Transverse colon (tissue), 4 donors: Measurements from ENCODE around the gene CSNK1E. TPM values are rescaled to one million over a fixed set of nuclear protein-coding genes. Genes with fewer than 3 reads are reported as not detected.

Source experiments
- DNase-seq: peaks from one replicate; pipeline ENCODE4 v3.0.0-alpha.2; 2019
- H3K27ac ChIP-seq, 4 donors: fragments of 200-600 bp; sonication (generic); 2 replicates each; pipeline ENCODE4 v1.5.1; 2016 to 2018; ENCODE audit warnings: inconsistent platforms in 4 of 4
- H3K27me3 ChIP-seq: fragments of 200-600 bp; sonication (generic); 2 replicates; pipeline ENCODE4 v1.5.1; 2017; ENCODE audit warnings: inconsistent platforms
- H3K36me3 ChIP-seq, 4 donors: fragments of 200-600 bp; sonication (generic); 2 replicates each; pipeline ENCODE4 v1.5.1; 2017 to 2019; ENCODE audit warnings: inconsistent platforms in 4 of 4
- H3K4me1 ChIP-seq, 4 donors: fragments of 200-600 bp; sonication (generic); 2 replicates each; pipeline ENCODE4 v1.5.1; 2017 to 2020; ENCODE audit warnings: inconsistent platforms in 4 of 4
- H3K4me3 ChIP-seq, 4 donors: fragments of 200-600 bp; sonication (generic); 1 replicate in 1 of 4; 2 replicates in 3 of 4; pipeline versions ENCODE4 v1.5.1 to v1.6.1; 2017 to 2019; ENCODE audit warnings: inconsistent platforms in 4 of 4
- H3K9me3 ChIP-seq, 2 donors: fragments of 200-600 bp; sonication (generic); 2 replicates each; pipeline ENCODE4 v1.5.1; 2017 to 2019; ENCODE audit warnings: inconsistent platforms in 2 of 2
- CTCF ChIP-seq, 5 experiments: fragments of 200-600 bp in 3 of 5; fragments of 450-650 bp in 2 of 5; sonication (generic) in 3 of 5; IDR thresholded peaks; 1 replicate in 2 of 5; 2 replicates in 3 of 5; pipeline ENCODE4 v1.5.1; 2016 to 2017; ENCODE audit warnings: antibody characterized with exemption in 5 of 5, inconsistent platforms in 3 of 5, mild to moderate bottlenecking in 2 of 5, moderate library complexity in 1 of 5
- EP300 ChIP-seq: sonication (generic); formaldehyde crosslinking; IDR thresholded peaks from one replicate; pipeline ENCODE4 v1.6.1; 2017; ENCODE audit warnings: antibody characterized with exemption, low read depth
- POLR2A ChIP-seq: fragments of 450-650 bp; IDR thresholded peaks from one replicate; pipeline ENCODE4 v1.6.1; 2016; ENCODE audit warnings: antibody characterized with exemption, mild to moderate bottlenecking, moderate library complexity
- POLR2AphosphoS5 ChIP-seq, 3 donors: sonication (generic); formaldehyde crosslinking; IDR thresholded peaks; one replicate each; pipeline ENCODE4 v1.6.1; 2016; ENCODE audit warnings: antibody characterized with exemption in 3 of 3
- WGBS, 2 donors: methylation state at CpG; one replicate each; pipeline ENCODE4 v1.1.5; 2018; ENCODE audit warnings: low coverage in 1 of 2; 5-methylcytosine and 5-hydroxymethylcytosine counted together
- in situ Hi-C, 4 donors: fragments of 200-750 bp; cut with MboI; loops; one replicate each; pipeline versions ENCODE4 v1.15.0 to v1.15.1; 2017; ENCODE audit warnings: low sequenced_read_pairs in 3 of 4, low pct_ligation_motif_present in 1 of 4, low pct_unique_long_range_greater_than_20kb in 1 of 4
- intact Hi-C: fragments of 100-400 bp; cut with DNase I; formaldehyde crosslinking; loops from one replicate; pipeline ENCODE4 v1.15.1; 2023; ENCODE audit warnings: low total_unique reads
- total RNA-seq, 4 donors: library from RNA; depleted of rRNA; stranded (reverse); fragments of >200 nt; gene quantifications; one replicate each; pipeline ENCODE4 v1.1.0, GENCODE V29; 2016

The CSNK1E gene
- total RNA-seq, 4 donors from 2014 or later, result 47.9 to 179 (median 106) TPM

GRCh38 chr22:38296372-38296771 is 20.9 kb downstream of the CSNK1E start:
- 75% methylated on average over 4 of the region's 4 CpGs; no CpG with 5 or more reads in 1 of the 2 donors for WGBS, 2 donors
- TF ChIP-seq CTCF (IDR thresholded peaks at IDR 0.05), result no peak
- TF ChIP-seq EP300, result no peak
- no peak for TF ChIP-seq POLR2A
- TF ChIP-seq POLR2AphosphoS5 (IDR thresholded peaks at IDR 0.05), result no peak
- no peak overlapping the region for H3K4me3 ChIP-seq
- DNase-seq, result no peak
- in situ Hi-C loops (no loop called here), intact Hi-C loops (no loop called here)
- no peaks in the 10 kb centered on the region for H3K27me3 ChIP-seq
- H3K27ac ChIP-seq, result no peak overlapping the region
- H3K36me3 ChIP-seq, result peaks cover 0 to 64% (median 27%) of the 10 kb centered on the region in 4 donors
- no peaks in the 10 kb centered on the region for H3K9me3 ChIP-seq
- no peaks in the 10 kb centered on the region for H3K4me1 ChIP-seq

GRCh38 chr22:38295863-38296262 is 21.4 kb downstream of the CSNK1E start:
- intact Hi-C loops, result no loop called here

GRCh38 chr22:38295339-38295738 is 21.9 kb downstream of the CSNK1E start:
- no peaks in the 10 kb centered on the region for H3K9me3 ChIP-seq
- H3K27ac ChIP-seq, result no peak overlapping the region
- in situ Hi-C loops (no loop called here), intact Hi-C loops (no loop called here)
- H3K36me3 ChIP-seq, result peaks cover 0 to 54% (median 22%) of the 10 kb centered on the region in 4 donors
- no peaks in the 10 kb centered on the region for H3K27me3 ChIP-seq
- DNase-seq, result no peak
- peaks cover 0 to 10% (median 3%) of the 10 kb centered on the region in 4 donors for H3K4me1 ChIP-seq
- 96 to 98% methylated on average over 4 to 6 of the region's 6 CpGs for WGBS, 2 donors
- H3K4me3 ChIP-seq, result no peak overlapping the region
- TF ChIP-seq CTCF (IDR thresholded peaks at IDR 0.05) (no peak), POLR2A (no peak), POLR2AphosphoS5 (IDR thresholded peaks at IDR 0.05) (no peak), EP300 (no peak)

More at GRCh38 chr22:38295863-38296262, 21.4 kb downstream of the CSNK1E start:
- no peak for DNase-seq
- no peaks in the 10 kb centered on the region for H3K9me3 ChIP-seq
- no peak for TF ChIP-seq POLR2AphosphoS5 (IDR thresholded peaks at IDR 0.05)
- TF ChIP-seq POLR2A, result no peak
- no peak for TF ChIP-seq CTCF (IDR thresholded peaks at IDR 0.05)
- TF ChIP-seq EP300, result no peak
- no peak overlapping the region for H3K27ac ChIP-seq
- H3K36me3 ChIP-seq, result peaks cover 0 to 59% (median 24%) of the 10 kb centered on the region in 4 donors
- no peaks in the 10 kb centered on the region for H3K27me3 ChIP-seq
- WGBS, 2 donors, result 89% methylated on average over 9 of the region's 9 CpGs; no CpG with 5 or more reads in 1 of the 2 donors
- H3K4me1 ChIP-seq, result peaks cover 0 to 4% (median 1%) of the 10 kb centered on the region in 4 donors
- in situ Hi-C loops, result no loop called here
- no peak overlapping the region for H3K4me3 ChIP-seq

- 96% methylated on average over 26 of the region's 26 CpGs; no CpG with 5 or more reads in 1 of the 2 donors for WGBS, 2 donors
- in situ Hi-C loops, result no loop called here
- no peak overlapping the region for H3K27ac ChIP-seq
These were observed 23.0 kb downstream of the CSNK1E start for GRCh38 chr22:38294193-38294592.

More at GRCh38 chr22:38294193-38294592, 23.0 kb downstream of the CSNK1E start:
- Histone ChIP-seq H3K36me3 (peaks cover 0 to 43% (median 16%) of the 10 kb centered on the region in 4 donors), H3K27me3 (no peaks in the 10 kb centered on the region), H3K9me3 (no peaks in the 10 kb centered on the region), H3K4me3 (no peak overlapping the region), H3K4me1 (peaks cover 0 to 13% (median 3%) of the 10 kb centered on the region in 4 donors)
- TF ChIP-seq POLR2AphosphoS5 (IDR thresholded peaks at IDR 0.05) (no peak), POLR2A (no peak), CTCF (IDR thresholded peaks at IDR 0.05) (no peak), EP300 (no peak)
- intact Hi-C loops, result no loop called here
- DNase-seq, result no peak
